K562 (cell line): Measurements from ENCODE around the gene MSN. TPM values are rescaled to one million over a fixed set of nuclear protein-coding genes. Genes with fewer than 3 reads are reported as not detected.

Source experiments
- ATAC-seq: fragments of 200-7000 bp; cut with Tn5 transposase; 3 replicates; pipeline ENCODE4 v1.9.1; 2020; ENCODE audit warnings: moderate library complexity
- BruUV-seq: library from RNA; stranded (reverse); fragments of 400-500 nt; replicated peaks from 2 replicates; lab custom pipeline; 2021; lab: Mats Ljungman, UMichigan
- CTCF ChIA-PET: fragments of 300-600 bp; formaldehyde crosslinking; extraction: SDS; loops from one replicate; lab custom pipeline; 2021; ENCODE audit warnings: low intra/inter-chr PET ratio; lab: Yijun Ruan, JAX
- POLR2A ChIA-PET: fragments of 300-600, 350-650 bp; sonication (Branson Sonifier 250); formaldehyde crosslinking; extraction: SDS; loops from one replicate; lab custom pipeline; 2021; ENCODE audit warnings: antibody characterized with exemption, inconsistent platforms; lab: Yijun Ruan, JAX
- DNase-seq, 4 experiments: peaks; one replicate each; pipeline versions ENCODE4 v3.0.0 to v3.0.0-alpha.2; 2011 to 2018; ENCODE audit warnings: low spot score in 3 of 4, mixed read lengths in 3 of 4; ENCODE audit errors: extremely low read depth in 1 of 4
- FAIRE-seq: peaks from 2 replicates; lab custom pipeline; 2011; peaks lifted over from hg19 to GRCh38; lab: Jason Lieb, UNC
- H2AFZ ChIP-seq: 2 replicates; pipeline ENCODE4 v1.6.0; 2011; ENCODE audit warnings: low read depth, low read length, control low read depth, inconsistent platforms
- H3K27ac ChIP-seq: fragments of 200-600 bp; 3 replicates; pipeline ENCODE4 v1.8.0; 2011; ENCODE audit warnings: low read depth, mild to moderate bottlenecking, control low read depth, inconsistent platforms, low read length, moderate library complexity, mixed read lengths; ENCODE audit errors: extremely low read depth
- H3K27me3 ChIP-seq, 2 experiments: fragments of 300-600 bp in 1 of 2; 2 replicates in 1 of 2; 3 replicates in 1 of 2; pipeline versions ENCODE4 v1.6.0 to v1.8.0; 2011; ENCODE audit warnings: inconsistent platforms in 2 of 2, low read length in 2 of 2, mild to moderate bottlenecking in 1 of 2, mixed read lengths in 1 of 2, moderate library complexity in 1 of 2; ENCODE audit not compliant: control insufficient read depth in 2 of 2, insufficient read depth in 2 of 2
- H3K36me3 ChIP-seq: fragments of 300-600 bp; 3 replicates; pipeline ENCODE4 v1.8.0; 2011; ENCODE audit warnings: mild to moderate bottlenecking, low read length, inconsistent platforms; ENCODE audit not compliant: control insufficient read depth, insufficient read depth
- H3K4me1 ChIP-seq, 2 experiments: fragments of 200-600 bp in 1 of 2; replicated peaks in 1 of 2; 2 replicates in 1 of 2; 3 replicates in 1 of 2; pipeline versions ENCODE4 v1.5.1 to v1.8.0; 2011; ENCODE audit warnings: inconsistent platforms in 2 of 2, low read length in 2 of 2, mild to moderate bottlenecking in 1 of 2, mixed read lengths in 1 of 2, moderate library complexity in 1 of 2; ENCODE audit not compliant: control insufficient read depth in 2 of 2, insufficient read depth in 2 of 2
- H3K4me2 ChIP-seq: 2 replicates; pipeline ENCODE4 v1.6.1; 2011; ENCODE audit warnings: low read length, control low read depth, inconsistent platforms, mixed read lengths; ENCODE audit not compliant: insufficient read depth
- H3K4me3 ChIP-seq: fragments of 200-600 bp; sonication (generic), shearing (Covaris generic); 2 replicates; pipeline ENCODE4 v1.5.1; 2016; ENCODE audit warnings: control low read depth, inconsistent platforms
- H3K79me2 ChIP-seq: fragments of 200-600 bp; 3 replicates; pipeline ENCODE4 v1.8.0; 2011; ENCODE audit warnings: low read length, inconsistent platforms; ENCODE audit not compliant: control insufficient read depth, insufficient read depth
- H3K9ac ChIP-seq, 2 experiments: 2 replicates each; pipeline versions ENCODE4 v1.6.0 to v1.6.1; 2011; ENCODE audit warnings: low read depth in 2 of 2, low read length in 2 of 2, control low read depth in 1 of 2, inconsistent platforms in 1 of 2, mild to moderate bottlenecking in 1 of 2, mixed read lengths in 1 of 2; ENCODE audit not compliant: insufficient read depth in 1 of 2
- H3K9me1 ChIP-seq: one replicate; pipeline ENCODE4 v1.6.0; 2011; ENCODE audit warnings: inconsistent platforms, mild to moderate bottlenecking, low read length, moderate library complexity; ENCODE audit not compliant: control insufficient read depth, insufficient read depth
- H3K9me3 ChIP-seq: replicated peaks from 2 replicates; pipeline ENCODE4 v1.5.1; 2011; ENCODE audit warnings: low read depth, low read length, inconsistent platforms; ENCODE audit not compliant: control insufficient read depth, insufficient read depth
- H4K20me1 ChIP-seq: replicated peaks from 2 replicates; pipeline ENCODE4 v1.6.1; 2011; ENCODE audit warnings: low read length, inconsistent platforms, mixed read lengths; ENCODE audit not compliant: control insufficient read depth, insufficient read depth
- BMI1 ChIP-seq: fragments of 150-350 bp; IDR thresholded peaks from 2 replicates; pipeline ENCODE4 v1.6.1; 2014; ENCODE audit warnings: low read length
- HDGF ChIP-seq: fragments of 450-650 bp; IDR thresholded peaks from 2 replicates; pipeline ENCODE4 v1.6.1; 2016
- HNRNPH1 ChIP-seq: fragments of 200-400 bp; formaldehyde crosslinking; optimal IDR thresholded peaks from 2 replicates; pipeline ENCODE3; 2017; ENCODE audit warnings: low read depth, mild to moderate bottlenecking, low read length, moderate library complexity
- NFIC ChIP-seq: fragments of 450-650 bp; IDR thresholded peaks from 2 replicates; pipeline ENCODE4 v1.6.1; 2017; ENCODE audit warnings: mild to moderate bottlenecking, inconsistent platforms
- SLC30A9 ChIP-seq: fragments of 250-450 bp; sonication (Bioruptor Pico); IDR thresholded peaks from 2 replicates; pipeline ENCODE4 v1.8.0; 2022; ENCODE audit warnings: mild to moderate bottlenecking, moderate library complexity
- ZBED1 ChIP-seq: IDR thresholded peaks from 2 replicates; pipeline ENCODE4 v1.6.1; 2014
- ZNF23 ChIP-seq: fragments of 250-450 bp; sonication (Bioruptor Pico); IDR thresholded peaks from 2 replicates; pipeline ENCODE4 v1.4.0; 2020; ENCODE audit warnings: mild to moderate bottlenecking
- ZNF766 ChIP-seq: fragments of 200-800 bp; sonication (Bioruptor generic); conservative IDR thresholded peaks from 2 replicates; pipeline ENCODE4 v1.6.1; 2016; ENCODE audit warnings: missing genetic modification characterization, missing compliant biosample characterization
- WGBS: fragments of 100-300 bp; shearing (Covaris generic); methylation state at CpG from one replicate; pipeline ENCODE4 v1.1.6; 2016; ENCODE audit warnings: low coverage, mixed read lengths; ENCODE audit not compliant: insufficient coverage; ENCODE audit errors: missing lambda C conversion rate; 5-methylcytosine and 5-hydroxymethylcytosine counted together
- in situ Hi-C: fragments of 300-500 bp; cut with MboI; formaldehyde crosslinking; loops from 4 replicates; pipeline ENCODE4 v1.15.0; 2018; ENCODE audit warnings: inconsistent platforms, mixed read lengths
- intact Hi-C: fragments of 100-400 bp; cut with micrococcal nuclease; formaldehyde crosslinking; loops from 2 replicates; pipeline ENCODE4 v1.14.2; 2022
- polyA plus RNA-seq, 8 experiments: library from polyadenylated mRNA; depleted of rRNA in 4 of 8; stranded (reverse) in 5 of 8; unstranded in 3 of 8; fragments of >200 nt; fragmentation: Nextera tagmentation in 2 of 8; fragmentation: Illumina TruSeq in 1 of 8; extraction: Ambion mirVana in 2 of 8; extraction: Trizol in 1 of 8; gene quantifications; 2 replicates each; pipeline versions ENCODE4 v1.2.1 to v1.2.3, GENCODE V29; 2011 to 2014; ENCODE audit warnings: inconsistent platforms in 1 of 8, missing spikeins in 1 of 8
- total RNA-seq, 7 experiments: library from RNA; depleted of rRNA in 6 of 7; stranded (reverse); fragments of >200 nt in 6 of 7; fragmentation: Illumina TruSeq in 2 of 7; extraction: Trizol in 2 of 7; gene quantifications; 2 replicates each; pipeline versions ENCODE4 v1.2.1 to v1.2.3, GENCODE V29; 2011 to 2021; ENCODE audit warnings: low replicate concordance in 1 of 7
- TF ChIP-seq, protein P1 (sequence below): fragments of 450-650 bp; IDR thresholded peaks from 2 replicates; pipeline ENCODE4 v1.6.1; 2016; ENCODE audit warnings: missing biosample characterization, missing genetic modification characterization
- TF ChIP-seq, protein P2 (sequence below), 2 experiments: fragments of 450-650 bp; IDR thresholded peaks; 2 replicates each; pipeline ENCODE4 v1.6.1; 2018; ENCODE audit warnings: mild to moderate bottlenecking in 2 of 2, low read depth in 1 of 2; ENCODE audit not compliant: partially characterized antibody in 2 of 2

Gene MSN
- total and polyA plus RNA-seq, 9 of the 15 experiments (the other 6 are each of a cell fraction or from before 2014, with no cell fraction given), result 128 to 486 (median 237) TPM

DNA sequence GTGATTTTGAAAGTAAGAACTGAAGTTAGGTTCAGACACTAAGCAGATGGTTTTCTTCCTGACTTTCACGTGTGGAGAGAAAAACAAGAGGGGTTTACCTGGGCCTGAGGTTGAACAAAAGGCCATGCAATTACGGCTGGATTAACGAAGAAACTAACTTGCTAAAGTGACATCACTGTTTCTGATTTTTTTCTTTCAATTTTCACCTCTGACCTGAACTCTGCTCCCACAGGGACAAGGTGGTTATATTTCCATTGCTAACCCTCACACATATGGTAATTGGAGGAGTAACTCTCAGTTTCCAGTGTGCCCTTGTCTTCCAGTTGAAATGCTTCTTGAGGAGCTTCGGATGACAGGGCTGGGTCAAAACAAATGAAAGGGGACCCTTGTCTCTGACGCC, 38.0 kb downstream of the MSN start:
- Histone ChIP-seq H3K36me3 (peaks cover 71% of the 10 kb centered on the region), H2AFZ (no peak overlapping the region), H3K27me3 (no peaks in the 10 kb centered on the region), H3K4me3 (no peak overlapping the region), H4K20me1 (peaks cover 14% of the 10 kb centered on the region), H3K9me3 (no peaks in the 10 kb centered on the region), H3K4me2 (no peak overlapping the region), H3K9ac (no peak overlapping the region), H3K27ac (peak overlapping the region; percentile 46; the same call in 1 of the 3 replicates), H3K4me1 (peaks cover 0 to 6% of the 10 kb centered on the region in 2 experiments; a peak in 2 of 5 replicates), H3K9me1 (peaks cover 4% of the 10 kb centered on the region), H3K79me2 (peaks cover 87% of the 10 kb centered on the region)
- POLR2A ChIA-PET, result interaction anchor here (1.0 kb wide), 2 partner anchors 10 to 11 kb away, joined by 3 read pairs; no protein-coding TSS in a partner anchor
- 60% methylated on average over 5 of the region's 5 CpGs for WGBS
- TF ChIP-seq ZBED1 (no peak), HDGF (no peak)
- TF ChIP-seq, protein P1, sequence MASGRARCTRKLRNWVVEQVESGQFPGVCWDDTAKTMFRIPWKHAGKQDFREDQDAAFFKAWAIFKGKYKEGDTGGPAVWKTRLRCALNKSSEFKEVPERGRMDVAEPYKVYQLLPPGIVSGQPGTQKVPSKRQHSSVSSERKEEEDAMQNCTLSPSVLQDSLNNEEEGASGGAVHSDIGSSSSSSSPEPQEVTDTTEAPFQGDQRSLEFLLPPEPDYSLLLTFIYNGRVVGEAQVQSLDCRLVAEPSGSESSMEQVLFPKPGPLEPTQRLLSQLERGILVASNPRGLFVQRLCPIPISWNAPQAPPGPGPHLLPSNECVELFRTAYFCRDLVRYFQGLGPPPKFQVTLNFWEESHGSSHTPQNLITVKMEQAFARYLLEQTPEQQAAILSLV (tag), result no peak
- ATAC-seq (no peak), DNase-seq (no peak), FAIRE-seq (no peak)
- in situ Hi-C loops, result no loop called here
- intact Hi-C loops, result no loop called here
- no TSS peak for BruUV-seq
- CTCF ChIA-PET, result no interaction called here

DNA sequence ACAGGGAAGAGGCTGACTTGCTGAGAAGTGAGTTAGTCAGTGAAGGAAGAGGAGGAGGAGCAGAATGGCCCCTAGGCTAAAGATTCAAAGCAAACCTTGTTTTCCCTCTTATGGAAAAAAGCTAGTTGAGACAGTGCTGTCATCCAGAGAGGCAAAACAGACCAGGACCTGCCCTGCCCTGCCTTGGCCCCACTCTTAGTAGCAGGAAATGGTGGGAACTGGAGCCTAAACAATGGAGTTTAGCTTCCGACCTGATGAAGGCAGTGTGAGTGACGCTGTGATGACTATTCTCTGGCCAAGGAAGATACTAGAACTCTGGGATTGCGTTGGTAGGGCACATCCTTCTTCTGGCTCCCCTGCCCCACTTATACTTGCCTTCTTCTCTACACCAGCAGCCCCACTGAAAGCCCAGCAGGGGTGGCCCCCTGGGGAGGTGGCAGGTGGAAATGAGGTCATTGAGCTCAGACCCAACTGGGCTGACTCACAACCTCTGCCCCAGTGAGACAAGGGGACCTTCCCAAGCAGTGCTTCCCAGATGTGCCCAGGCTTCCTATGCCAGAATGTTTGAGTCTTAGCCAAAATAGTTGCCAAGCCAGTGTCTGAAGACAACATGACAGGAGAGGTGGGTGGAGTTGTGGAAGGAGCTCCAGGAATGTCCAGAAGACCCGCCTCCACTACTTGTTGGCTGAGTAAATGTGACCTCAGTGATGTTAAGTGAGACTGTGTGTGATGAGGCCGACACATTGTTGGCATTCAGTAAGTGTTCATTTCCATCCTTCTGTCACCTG, 38.8 kb downstream of the MSN start:
- ATAC-seq, result peak; percentile 65
- Histone ChIP-seq H3K4me2 (no peak overlapping the region), H3K36me3 (peaks cover 63% of the 10 kb centered on the region), H4K20me1 (peaks cover 14% of the 10 kb centered on the region), H3K4me1 (peaks cover 0 to 6% of the 10 kb centered on the region in 2 experiments; a peak in 2 of 5 replicates), H3K9ac (no peak overlapping the region), H3K27me3 (no peaks in the 10 kb centered on the region), H3K9me1 (peaks cover 4% of the 10 kb centered on the region), H3K27ac (peak overlapping the region; percentile 46; the same call in 1 of the 3 replicates), H2AFZ (no peak overlapping the region), H3K4me3 (no peak overlapping the region), H3K9me3 (no peaks in the 10 kb centered on the region), H3K79me2 (peaks cover 82% of the 10 kb centered on the region)
- intact Hi-C loops (no loop called here), in situ Hi-C loops (no loop called here)
- BruUV-seq, result no TSS peak
- 73% methylated on average over 4 of the region's 5 CpGs for WGBS
- CTCF ChIA-PET, result no interaction called here
- DNase-seq, result peak in 1 of 4 experiments; percentile 21
- no peak for FAIRE-seq
- POLR2A ChIA-PET, result interaction anchor here (0.6 to 1.0 kb wide), 4 partner anchors 8 to 18 kb away, joined by 3 to 4 read pairs (median 3); no protein-coding TSS in a partner anchor
- no peak for TF ChIP-seq HNRNPH1
- TF ChIP-seq NFIC, result 0 out of 2 replicates have a peak, but pooled peaks have one; percentile 8
- no peak for TF ChIP-seq ZNF23
- TF ChIP-seq BMI1, result no peak
- TF ChIP-seq ZNF766 (CRISPR knock-in tag), result no peak
- TF ChIP-seq SLC30A9 (CRISPR knock-in tag), result no peak
- TF ChIP-seq, protein P2, sequence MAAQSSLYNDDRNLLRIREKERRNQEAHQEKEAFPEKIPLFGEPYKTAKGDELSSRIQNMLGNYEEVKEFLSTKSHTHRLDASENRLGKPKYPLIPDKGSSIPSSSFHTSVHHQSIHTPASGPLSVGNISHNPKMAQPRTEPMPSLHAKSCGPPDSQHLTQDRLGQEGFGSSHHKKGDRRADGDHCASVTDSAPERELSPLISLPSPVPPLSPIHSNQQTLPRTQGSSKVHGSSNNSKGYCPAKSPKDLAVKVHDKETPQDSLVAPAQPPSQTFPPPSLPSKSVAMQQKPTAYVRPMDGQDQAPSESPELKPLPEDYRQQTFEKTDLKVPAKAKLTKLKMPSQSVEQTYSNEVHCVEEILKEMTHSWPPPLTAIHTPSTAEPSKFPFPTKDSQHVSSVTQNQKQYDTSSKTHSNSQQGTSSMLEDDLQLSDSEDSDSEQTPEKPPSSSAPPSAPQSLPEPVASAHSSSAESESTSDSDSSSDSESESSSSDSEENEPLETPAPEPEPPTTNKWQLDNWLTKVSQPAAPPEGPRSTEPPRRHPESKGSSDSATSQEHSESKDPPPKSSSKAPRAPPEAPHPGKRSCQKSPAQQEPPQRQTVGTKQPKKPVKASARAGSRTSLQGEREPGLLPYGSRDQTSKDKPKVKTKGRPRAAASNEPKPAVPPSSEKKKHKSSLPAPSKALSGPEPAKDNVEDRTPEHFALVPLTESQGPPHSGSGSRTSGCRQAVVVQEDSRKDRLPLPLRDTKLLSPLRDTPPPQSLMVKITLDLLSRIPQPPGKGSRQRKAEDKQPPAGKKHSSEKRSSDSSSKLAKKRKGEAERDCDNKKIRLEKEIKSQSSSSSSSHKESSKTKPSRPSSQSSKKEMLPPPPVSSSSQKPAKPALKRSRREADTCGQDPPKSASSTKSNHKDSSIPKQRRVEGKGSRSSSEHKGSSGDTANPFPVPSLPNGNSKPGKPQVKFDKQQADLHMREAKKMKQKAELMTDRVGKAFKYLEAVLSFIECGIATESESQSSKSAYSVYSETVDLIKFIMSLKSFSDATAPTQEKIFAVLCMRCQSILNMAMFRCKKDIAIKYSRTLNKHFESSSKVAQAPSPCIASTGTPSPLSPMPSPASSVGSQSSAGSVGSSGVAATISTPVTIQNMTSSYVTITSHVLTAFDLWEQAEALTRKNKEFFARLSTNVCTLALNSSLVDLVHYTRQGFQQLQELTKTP (IDR thresholded peaks at IDR 0.05; ENCODE audit: low read depth in 1 of 2, partially characterized antibody in 2 of 2), result peak in 1 of 2 experiments; percentile 57
